ENCODE data around the gene OR2F2. TPM values are rescaled to one million over a fixed set of nuclear protein-coding genes. Genes with fewer than 3 reads are reported as not detected.

OR2F2 gene
- total RNA-seq, 2 experiments from 2014 or later, result not detected

- no peak overlapping the region for H3K4me3 Mint-ChIP-seq
- ATAC-seq (no peak), DNase-seq (no peak)
- ChIA-PET CTCF (no interaction called here), POLR2A (no interaction called here)
- H3K27ac Mint-ChIP-seq, result no peak overlapping the region
- intact Hi-C loops (cut with DNase I, micrococcal nuclease), result no loop called here
- no peaks in the 10 kb centered on the region for H3K4me1 Mint-ChIP-seq
- H3K36me3 Mint-ChIP-seq (ENCODE audit: low read depth), result no peaks in the 10 kb centered on the region
- H3K9me3 Mint-ChIP-seq (ENCODE audit: low read depth), result no peaks in the 10 kb centered on the region
- H3K27me3 Mint-ChIP-seq, result peaks cover 4% of the 10 kb centered on the region
These were observed 45.9 kb downstream of the OR2F2 start for GRCh38 chr7:143980746-143981510.

- ATAC-seq, result no peak
These were observed 48.9 kb downstream of the OR2F2 start for GRCh38 chr7:143983960-143984359.

More at GRCh38 chr7:143983960-143984359, 48.9 kb downstream of the OR2F2 start:
- Mint-ChIP-seq H3K27ac (no peak overlapping the region), H3K4me3 (no peak overlapping the region), H3K9me3 (ENCODE audit: low read depth) (peaks cover 2% of the 10 kb centered on the region), H3K36me3 (ENCODE audit: low read depth) (no peaks in the 10 kb centered on the region), H3K4me1 (peaks cover 6% of the 10 kb centered on the region), H3K27me3 (peaks cover 2% of the 10 kb centered on the region)
- intact Hi-C loops (cut with DNase I, micrococcal nuclease), result no loop called here
- ChIA-PET POLR2A (interaction anchor here (0.6 to 0.7 kb wide), 3 partner anchors 7 to 626 kb away, joined by 3 to 5 read pairs (median 4); no protein-coding TSS in a partner anchor), CTCF (no interaction called here)
- DNase-seq, result no peak

Other genes with a start within 250 kb of the OR2F2 start
- gene CTAGE6, start 177.5 kb upstream of the OR2F2 start, total RNA-seq, result 1 to 10 TPM in 1 of 2 experiments, under 1 TPM in 1; 0.94 to 1.5 TPM
- 10 to 100 TPM; 16.5 to 17.7 TPM for gene TCAF1, start 33.1 kb upstream of the OR2F2 start, total RNA-seq
- gene OR2F1, start 19.6 kb downstream of the OR2F2 start, total RNA-seq, result not detected
- gene OR6B1, start 65.1 kb downstream of the OR2F2 start, total RNA-seq, result not detected
- gene OR2A5, start 113.7 kb downstream of the OR2F2 start, total RNA-seq, result not detected
- gene OR2A25, start 134.6 kb downstream of the OR2F2 start, total RNA-seq, result not detected
- gene OR2A12, start 151.0 kb downstream of the OR2F2 start, total RNA-seq, result not detected
- gene OR2A2, start 174.3 kb downstream of the OR2F2 start, total RNA-seq, result not detected
- not detected for gene OR2A14, start 187.9 kb downstream of the OR2F2 start, total RNA-seq
- 1 to 10 TPM; 1.2 to 1.4 TPM for gene CTAGE4, start 248.2 kb downstream of the OR2F2 start, total RNA-seq

Data from activated CD4-positive, alpha-beta T cell treated with anti-CD3 and anti-CD28 coated beads for 36 hours (primary cell).